Measurements from ENCODE around the gene SFRP5.

Gene SFRP5

GRCh38 chr10:97763947-97764346 is 7.9 kb downstream of the SFRP5 start:
- DNase-seq: no peak

- DNase-seq: no peak
These were observed 8.4 kb downstream of the SFRP5 start for GRCh38 chr10:97763411-97763810.

- DNase-seq: peak; percentile 25
These were observed 9.0 kb downstream of the SFRP5 start for GRCh38 chr10:97762816-97763215.

DNA sequence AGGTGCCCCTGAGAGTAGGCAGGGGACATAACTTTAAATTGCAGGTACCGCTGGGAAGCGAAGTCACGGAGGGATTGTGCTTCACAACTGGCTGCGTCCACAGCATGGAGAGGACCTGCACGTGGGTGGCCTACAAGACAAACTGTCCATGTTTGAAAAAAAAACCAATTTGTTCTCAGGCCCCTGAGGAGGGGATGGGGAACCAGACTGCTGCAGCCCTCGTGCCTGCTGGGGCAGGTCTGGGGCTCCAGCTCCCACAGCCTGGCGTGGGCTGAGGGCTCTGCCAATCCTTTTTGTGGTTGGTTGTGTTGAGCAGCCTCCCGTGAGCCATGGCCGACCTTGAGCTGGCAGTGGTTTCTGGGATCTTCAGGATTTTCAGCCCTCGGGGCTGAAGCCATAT is 9.7 kb downstream of the SFRP5 start:
- DNase-seq: no peak

GRCh38 chr10:97761331-97761865 is 10.4 kb downstream of the SFRP5 start:
- no peak for DNase-seq

DNA sequence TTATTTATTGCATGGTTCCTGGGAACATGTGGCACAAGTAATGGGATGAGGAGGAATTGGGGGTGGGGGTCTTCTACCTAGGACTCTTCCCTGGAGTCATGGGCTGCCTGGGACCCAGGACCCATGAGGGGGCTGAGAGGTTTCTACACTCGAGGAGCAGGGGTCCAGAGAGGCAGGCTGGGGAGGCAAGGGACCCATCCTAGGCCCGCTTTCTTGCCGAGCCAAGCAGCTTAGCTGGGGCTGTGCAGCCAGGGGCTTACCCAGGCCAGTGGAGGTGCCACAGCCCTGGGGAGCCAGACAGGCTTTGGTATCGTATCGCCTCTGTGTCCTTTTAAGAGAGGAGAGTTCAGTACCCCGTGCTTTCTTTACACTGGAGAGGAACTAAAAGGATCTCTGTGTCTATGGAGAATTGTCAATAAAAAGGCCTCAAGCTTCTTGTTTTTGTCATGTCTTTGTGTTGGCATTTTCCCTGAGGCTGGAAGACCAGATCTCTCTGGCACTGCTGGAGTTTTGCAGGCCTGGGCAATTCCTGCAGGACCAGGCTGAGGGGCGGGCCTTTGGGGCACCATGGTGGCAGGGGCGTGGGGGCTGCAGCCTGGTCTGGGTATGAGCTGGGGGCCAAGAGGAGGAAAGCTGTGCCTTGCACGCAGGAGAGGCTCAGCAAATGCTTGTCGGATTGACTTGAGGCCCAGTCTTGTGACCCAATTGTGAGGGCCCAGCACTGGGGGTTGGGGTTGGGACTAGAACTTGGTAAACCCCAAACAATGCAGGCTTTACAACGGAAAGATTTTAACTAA is 11.1 kb downstream of the SFRP5 start:
- DNase-seq: no peak

- no peak for DNase-seq
These were observed 11.9 kb downstream of the SFRP5 start for GRCh38 chr10:97759946-97760345.

DNA sequence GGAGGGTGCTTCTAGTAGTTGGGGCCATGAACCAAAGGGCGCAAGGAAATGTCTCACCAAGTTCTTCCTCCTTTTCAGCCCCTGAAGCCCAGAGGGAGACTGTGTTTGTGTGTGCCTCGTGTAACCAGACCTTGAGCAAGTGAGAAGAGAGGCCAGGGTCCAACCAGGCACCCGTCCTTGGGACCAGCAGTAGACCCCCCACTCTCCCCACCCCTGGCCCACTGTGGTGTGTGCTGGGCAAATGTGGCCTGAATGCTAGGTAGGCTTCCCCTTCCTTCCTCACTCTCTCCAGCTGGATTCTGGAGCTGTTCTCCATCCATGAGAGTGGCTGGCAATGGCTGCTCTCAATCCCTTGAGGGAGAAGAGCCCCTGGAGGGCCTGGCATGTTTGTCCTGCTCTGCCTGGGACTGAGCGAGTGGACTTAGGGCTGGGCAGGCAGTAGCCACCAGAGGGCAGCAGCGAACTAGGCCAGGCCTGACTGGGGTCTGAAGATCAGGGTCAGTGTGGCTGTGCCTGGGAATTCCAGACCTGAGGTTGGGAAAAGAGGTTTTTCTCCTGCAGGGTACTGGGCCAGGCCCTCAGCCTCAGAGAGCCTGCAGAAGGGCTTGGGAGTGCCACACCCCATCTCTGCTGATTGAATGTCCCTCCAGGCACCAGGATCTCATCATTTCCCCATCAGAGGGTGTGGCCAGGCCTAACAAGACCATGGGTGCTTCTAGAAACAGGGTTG is 12.5 kb downstream of the SFRP5 start:
- peak; percentile 47 for DNase-seq

- DNase-seq: no peak
These were observed 14.3 kb downstream of the SFRP5 start for GRCh38 chr10:97757471-97757870.

- DNase-seq: no peak
These were observed 16.1 kb downstream of the SFRP5 start for GRCh38 chr10:97755718-97756117.

- no peak for DNase-seq
These were observed 17.1 kb downstream of the SFRP5 start for GRCh38 chr10:97754726-97755125.

DNA sequence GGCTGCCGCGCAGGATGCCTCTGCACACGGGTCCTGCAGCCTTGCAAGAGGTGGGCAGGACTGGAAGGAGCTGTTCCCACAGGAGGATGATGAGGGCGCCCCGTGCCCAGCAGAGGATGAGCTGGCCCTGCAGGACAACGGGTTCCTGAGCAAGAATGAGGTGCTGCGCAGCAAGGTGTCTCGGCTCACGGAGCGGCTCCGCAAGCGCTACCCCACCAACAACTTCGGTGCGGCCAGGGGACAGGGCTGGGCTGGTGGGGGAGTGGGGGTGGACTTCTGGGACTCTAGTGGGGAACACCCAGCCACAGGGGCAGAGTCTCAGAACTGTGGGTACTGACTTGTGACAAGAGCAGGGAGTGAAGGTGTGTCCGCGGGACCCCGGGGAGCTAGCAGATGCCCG is 18.8 kb downstream of the SFRP5 start:
- DNase-seq: no peak

DNA sequence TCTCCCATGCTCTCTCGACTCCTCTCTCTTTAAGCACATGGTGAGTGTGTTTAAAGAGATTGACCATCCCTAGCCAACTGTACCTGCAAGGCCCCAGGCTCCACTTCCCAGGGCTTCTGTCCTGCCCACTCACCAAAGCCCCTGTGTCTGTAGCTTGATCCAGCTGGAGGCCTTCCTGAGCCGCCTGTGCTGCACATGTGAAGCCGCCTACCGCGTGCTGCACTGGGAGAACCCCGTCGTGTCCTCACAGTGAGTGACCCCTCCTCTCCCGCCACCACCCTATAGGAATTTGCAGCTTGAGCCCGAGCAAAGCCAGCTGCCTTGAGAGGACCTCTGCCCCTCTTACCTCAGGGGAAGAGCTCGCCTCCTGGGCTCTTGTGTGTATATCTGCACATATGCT is 23.7 kb downstream of the SFRP5 start:
- DNase-seq: no peak

DNA sequence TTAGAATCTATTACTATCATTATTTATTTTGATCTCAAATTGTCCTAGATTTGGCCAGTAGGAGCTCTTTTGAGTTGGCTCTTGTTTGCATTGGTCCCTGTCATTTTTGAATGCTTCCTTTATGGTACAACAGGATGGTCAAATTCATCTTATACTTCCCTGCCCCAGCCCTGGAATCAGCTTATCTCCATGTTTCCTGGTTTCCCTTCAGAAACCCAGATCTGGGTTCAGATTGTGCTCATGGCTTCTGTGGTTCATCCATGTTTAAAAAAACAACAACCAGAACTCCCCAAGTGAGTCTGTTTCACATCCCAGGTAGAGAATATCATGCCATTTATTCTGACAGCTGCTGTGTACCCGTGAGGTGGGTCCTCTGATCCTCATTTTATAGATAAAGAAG is 24.2 kb downstream of the SFRP5 start:
- DNase-seq: no peak

DNA sequence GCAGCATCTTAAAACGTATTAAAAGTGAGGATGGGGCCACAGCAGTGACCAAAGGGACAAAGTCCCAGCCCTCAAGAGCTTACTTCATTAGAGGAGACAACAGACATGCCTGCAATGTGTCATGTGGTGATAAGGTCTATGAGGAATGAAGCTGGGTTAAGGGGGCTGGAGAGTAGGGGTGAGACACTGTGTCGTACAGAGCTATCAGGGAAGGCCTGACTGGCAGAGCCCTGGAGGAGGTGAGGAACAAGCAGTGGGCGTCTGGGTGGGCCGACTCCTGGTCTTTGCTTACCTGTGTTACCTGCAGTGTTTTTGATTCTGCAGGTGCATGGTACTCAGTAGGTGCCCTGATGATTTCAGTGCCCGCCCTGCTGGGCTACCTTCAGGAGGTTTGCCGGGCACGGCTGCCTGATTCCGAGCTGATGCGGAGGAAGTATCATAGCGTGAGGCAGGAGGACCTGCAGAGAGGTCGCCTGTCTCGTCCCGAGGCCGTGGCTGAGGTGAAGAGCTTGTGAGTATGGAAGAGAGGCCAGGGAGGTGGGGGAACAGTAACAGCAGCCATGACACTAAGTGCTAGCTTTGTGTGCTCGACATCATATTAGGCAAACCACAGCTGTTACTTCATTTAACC is 27.3 kb downstream of the SFRP5 start:
- no peak for DNase-seq

DNA sequence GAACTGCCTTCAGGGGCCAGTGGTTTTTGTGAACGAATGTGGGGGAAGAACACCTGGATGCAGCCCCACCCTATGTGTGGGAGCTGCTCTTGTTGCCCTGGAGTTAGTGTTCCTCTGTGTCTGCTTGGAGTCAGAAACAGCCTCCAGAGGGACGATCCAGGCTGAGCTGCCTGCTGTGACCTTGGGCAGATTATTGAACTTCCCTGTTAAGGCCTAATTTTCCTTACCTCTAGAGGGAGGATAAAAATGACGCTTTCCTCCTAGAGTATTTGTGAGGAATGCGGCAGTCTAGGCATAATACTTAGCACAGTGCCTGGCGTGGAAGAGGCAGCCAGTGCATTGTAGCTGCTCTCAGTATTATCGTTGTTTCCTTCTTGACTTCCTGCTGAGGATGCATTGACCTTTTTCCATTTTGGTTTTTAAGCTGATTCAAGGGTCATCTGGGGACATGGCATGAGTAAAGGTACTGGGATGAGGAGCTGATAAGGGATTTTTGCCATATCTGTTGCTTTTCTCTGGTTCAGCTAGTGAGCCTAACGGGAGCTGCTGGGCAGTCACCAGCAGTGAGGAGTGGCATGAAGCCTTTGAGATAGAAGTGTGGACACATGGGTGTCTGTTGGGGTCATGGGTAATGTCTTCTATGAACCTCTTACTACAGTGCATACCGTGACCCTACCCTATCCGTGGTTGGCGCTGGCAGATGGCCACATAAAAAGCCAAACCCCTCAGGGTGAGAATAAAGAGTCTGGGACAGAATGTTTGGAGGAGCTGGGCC is 28.4 kb downstream of the SFRP5 start:
- DNase-seq: no peak

GRCh38 chr10:97740613-97741012 is 31.2 kb downstream of the SFRP5 start:
- DNase-seq: no peak

- no peak for DNase-seq
These were observed 33.2 kb downstream of the SFRP5 start for GRCh38 chr10:97738616-97739015.

DNA sequence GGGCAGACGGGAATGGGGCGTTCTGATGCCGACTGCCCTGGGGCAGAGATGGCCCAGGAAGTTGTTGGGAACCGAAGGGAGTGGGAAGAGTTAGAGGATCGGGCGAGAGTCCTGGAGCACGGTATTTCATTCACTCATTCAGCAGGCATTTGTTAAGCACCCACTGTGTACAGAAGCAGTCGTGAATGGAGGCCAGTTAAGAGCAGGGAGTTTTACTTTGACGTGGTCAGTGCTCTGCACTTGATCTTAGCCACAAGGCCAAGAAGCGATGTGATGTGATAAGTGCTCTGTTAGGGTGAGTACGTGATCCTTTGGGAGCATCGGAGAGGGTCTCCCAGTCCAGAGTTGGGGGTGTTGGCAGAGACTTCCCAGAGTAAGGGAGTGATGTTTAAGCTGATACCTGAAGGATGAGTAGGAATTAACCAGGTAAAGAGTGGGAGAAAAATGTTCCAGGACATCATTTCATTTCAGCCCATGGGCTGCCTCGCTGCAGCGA is 34.0 kb downstream of the SFRP5 start:
- no peak for DNase-seq

DNA sequence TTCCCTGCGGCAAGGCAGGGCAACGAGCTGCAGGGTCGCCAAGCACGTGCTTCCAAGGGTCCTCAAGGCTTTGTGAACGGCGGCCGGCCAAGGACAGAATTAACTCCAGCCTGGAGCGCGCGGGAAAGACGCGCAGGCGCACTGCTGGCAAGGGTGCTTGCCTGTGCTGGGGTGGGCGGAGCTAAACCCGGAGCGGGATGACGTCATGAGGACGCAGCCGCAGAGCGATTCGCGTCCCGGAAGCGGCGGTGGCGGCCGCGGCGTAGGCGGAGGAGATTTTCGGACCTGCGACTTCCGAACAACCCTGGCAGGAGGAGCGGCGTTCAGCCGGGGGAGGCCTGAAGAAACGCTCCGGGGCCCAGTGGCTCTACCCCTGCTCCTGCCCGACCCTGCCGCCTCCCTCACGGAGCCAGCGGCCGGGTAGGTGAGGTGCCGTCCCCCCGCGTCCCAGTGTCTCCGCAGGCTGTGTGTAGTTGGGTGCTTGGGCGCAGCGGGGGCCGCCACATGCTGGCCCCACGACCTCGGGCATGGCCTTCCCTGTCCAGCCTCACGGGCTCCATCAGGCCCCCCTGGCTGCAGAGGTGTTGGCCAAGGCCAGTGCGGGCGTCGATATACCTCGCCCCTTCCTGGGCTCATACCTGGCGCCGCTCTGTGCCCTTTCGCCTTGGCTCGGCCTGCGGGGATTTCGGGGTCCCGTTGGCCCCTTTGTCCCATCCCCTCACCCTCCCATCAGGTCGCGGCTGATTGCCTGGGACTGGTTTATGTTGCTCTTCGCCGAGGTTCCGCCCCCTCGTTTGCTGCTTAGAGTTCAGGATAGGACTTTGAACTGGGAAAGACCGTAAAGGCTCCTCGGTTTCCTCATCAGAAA is 34.7 kb downstream of the SFRP5 start, which contains the start of gene ZFYVE27:
TSS of gene ZFYVE27 (plus strand) at position 227 of the 868 bp plus-strand sequence. CDS start 1,350 bp downstream, outside the sequence.
- DNase-seq: peak; percentile 94

DNA sequence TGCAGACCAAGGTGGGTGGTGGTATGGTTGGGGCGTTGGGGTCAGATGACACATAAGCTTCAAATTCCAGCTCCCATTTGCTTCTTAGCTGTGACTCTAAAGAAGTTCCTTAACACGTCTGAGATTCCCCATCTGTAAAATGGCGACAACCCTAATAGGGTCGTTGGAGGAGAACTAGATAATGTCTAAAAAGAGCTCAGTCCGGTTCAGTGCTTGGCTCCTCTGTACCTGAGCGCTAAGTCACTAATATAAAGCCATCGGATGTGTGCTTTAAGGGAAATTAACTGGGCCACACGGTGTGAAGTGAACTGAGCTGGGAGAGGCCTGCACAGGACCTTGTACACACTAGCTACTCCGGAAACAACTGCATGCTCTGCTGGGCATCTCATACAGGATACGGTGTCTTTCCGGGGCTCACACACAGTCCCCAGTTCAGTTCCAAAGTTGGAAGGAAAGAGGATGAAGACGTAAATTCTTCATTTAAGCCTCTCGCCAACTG is 35.3 kb downstream of the SFRP5 start:
- DNase-seq: no peak

Measured in fibroblast of upper back skin (primary cell).